GM18505 (cell line): ENCODE data around the gene VAMP2.
"Not testable (repeated sequence)": the region's sequence is repeated elsewhere in the genome, so short reads cannot be mapped to it uniquely, and the experiment has no call there.

Source experiments
- ATAC-seq: cut with Tn5 transposase; IDR thresholded peaks from one replicate; pipeline ENCODE4 v1.9.1; 2021; ENCODE audit not compliant: unreplicated experiment
- POLR2A ChIP-seq: IDR thresholded peaks from 4 replicates; pipeline ENCODE4 v1.6.1; 2011; ENCODE audit warnings: borderline replicate concordance; ENCODE audit not compliant: insufficient read depth, insufficient read length; ENCODE audit errors: extremely low read depth

Gene VAMP2

GRCh38 chr17:8187517-8188262 lies 24.9 kb upstream of the VAMP2 start:
- TF ChIP-seq POLR2A: peak; percentile 55
- ATAC-seq: peak; percentile 10

- TF ChIP-seq POLR2A: no peak
- peak; percentile 31 for ATAC-seq
Measured at GRCh38 chr17:8186787-8187516, 24.2 kb upstream of the VAMP2 start.

DNA sequence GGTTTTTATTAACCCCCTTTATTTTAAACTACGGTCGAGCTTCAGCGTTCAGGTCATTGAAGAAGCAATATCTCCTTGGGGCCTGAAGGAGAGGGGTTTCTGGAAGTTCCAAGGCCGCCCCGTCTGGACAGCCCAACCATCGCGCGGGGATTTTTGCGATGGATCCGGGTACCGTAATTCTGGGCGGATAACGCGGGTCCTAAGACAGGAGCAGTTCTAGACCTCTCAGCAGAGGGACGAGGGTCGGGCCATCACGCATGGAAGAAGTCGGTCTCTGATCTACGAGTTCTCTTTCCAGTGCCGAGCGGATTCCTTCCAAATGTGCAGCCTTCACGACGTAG lies 23.7 kb upstream of the VAMP2 start:
- peak; percentile 31 for TF ChIP-seq POLR2A
- peak; percentile 1 for ATAC-seq

DNA sequence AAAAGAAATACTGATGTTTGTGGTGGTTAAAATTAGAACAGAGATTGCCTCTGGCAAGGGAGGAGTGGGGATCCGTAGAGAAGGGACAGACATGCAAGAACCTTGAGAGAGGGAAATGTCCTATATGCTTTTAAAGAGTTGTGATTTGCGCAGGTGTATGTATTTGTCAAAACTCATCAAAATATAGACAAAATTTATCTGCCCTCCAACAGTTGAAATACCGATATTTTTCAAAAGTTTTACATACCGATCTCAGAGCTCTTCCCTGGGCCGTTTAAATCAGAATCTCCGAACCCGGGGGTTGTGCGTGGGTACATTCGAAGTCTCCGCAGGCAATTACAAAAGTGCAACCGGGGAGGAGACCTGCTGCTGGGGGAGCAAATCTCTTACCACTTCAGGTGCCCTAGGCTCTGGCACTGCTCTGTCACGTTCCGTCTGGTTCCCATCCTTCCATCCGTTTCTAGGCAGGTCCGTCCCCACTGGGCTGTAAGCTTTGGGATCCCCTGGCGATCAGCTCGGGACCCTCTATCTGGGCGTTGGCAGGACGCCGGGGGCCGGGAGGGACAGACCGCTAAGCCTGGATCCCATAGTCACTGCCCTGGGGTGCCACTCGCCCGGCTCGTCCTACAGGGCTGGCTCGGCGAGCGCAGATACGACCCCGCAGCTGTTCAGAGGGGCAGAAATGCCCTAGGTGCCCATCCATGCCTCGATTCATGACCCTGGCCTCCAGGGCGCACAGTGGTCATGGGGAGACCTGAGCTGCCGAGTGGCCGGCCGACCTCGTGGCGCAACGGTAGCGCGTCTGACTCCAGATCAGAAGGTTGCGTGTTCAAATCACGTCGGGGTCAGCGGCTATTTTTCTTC lies 23.1 kb upstream of the VAMP2 start:
- peak; percentile 62 for TF ChIP-seq POLR2A
- peak; percentile 29 for ATAC-seq

- TF ChIP-seq POLR2A: no peak
- ATAC-seq: no peak
Measured at GRCh38 chr17:8176998-8177731, 14.4 kb upstream of the VAMP2 start.

- ATAC-seq: peak; percentile 35
- peak; percentile 68 for TF ChIP-seq POLR2A
Measured at GRCh38 chr17:8176197-8176940, 13.6 kb upstream of the VAMP2 start, which contains the start of gene TMEM107. Gene TMEM107, minus strand, starts transcription at chr17:8176380. Its CDS starts 94 bp downstream, at chr17:8176286.

GRCh38 chr17:8175795-8176196 lies 13.0 kb upstream of the VAMP2 start:
- peak; percentile 4 for ATAC-seq
- no peak for TF ChIP-seq POLR2A

DNA sequence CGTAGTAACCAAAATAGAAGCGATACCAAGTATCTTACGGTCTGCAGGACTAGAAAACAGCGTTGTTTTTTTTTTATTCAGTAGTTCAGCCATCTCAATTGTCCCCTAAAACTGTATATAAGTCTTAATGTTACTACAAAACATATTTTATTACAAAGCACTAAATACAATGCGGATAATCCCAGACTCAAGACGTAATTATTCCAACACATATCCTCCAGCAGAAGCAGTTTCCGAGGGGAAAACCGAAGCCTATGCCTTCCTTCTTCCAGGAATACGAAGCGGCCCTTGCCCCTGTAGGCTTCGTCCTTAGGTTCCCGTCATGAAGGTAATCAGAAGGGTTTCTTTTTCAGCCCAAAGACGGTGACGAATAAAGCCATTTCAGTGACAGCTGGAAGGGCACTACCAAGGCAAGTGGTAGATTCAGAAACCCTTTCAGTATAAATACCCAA lies 11.1 kb upstream of the VAMP2 start:
- ATAC-seq: no peak
- no peak for TF ChIP-seq POLR2A

DNA sequence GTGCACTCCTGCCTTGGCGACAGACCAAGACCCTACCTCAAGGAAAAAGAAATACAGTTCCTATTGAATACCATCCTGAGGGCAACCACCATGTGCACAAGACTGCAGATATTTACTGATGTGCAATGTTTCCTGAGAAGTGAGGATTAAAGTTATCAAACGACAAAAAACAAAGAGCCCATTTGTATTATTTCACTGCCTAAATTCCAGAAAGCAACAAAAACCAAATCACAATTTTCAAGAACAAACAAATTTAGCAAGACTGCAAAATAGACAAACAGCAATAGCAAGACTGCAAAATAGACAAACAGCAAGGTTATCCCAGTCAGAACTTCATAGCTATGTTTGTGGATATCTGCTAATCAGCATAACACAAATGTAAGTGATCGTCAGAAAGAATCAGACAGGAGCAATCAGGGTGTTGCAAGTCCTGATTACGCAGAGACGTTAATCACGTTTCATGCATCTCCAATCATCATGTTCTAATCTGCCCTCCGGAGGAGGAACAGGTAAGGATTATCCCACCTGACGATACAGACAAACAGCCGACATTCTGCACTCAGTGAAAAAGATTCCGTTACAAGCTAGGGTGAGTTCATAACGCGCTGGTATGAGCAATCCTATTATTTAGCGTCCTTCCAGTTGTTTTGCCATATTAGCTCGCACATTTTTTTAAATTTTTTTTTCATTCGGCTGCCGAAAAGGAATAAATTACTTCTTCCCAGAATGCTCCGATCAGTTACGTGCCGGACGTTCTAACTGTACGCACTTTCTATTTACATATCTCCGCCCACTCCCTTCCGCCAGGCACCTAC lies 10.5 kb upstream of the VAMP2 start:
- peak; percentile 61 for ATAC-seq

GRCh38 chr17:8170186-8170585 lies 7.4 kb upstream of the VAMP2 start:
- not testable (repeated sequence) for ATAC-seq

More for the DNA sequence above, 10.5 kb upstream of the VAMP2 start:
- peak; percentile 100 for TF ChIP-seq POLR2A

GRCh38 chr17:8167526-8167925 lies 4.8 kb upstream of the VAMP2 start:
- TF ChIP-seq POLR2A: no peak
- ATAC-seq: no peak
